GM18909 (cell line): ENCODE measurements around the gene DIP2B.
"Not testable (repeated sequence)": the region's sequence is repeated elsewhere in the genome, so short reads cannot be mapped to it uniquely, and the experiment has no call there.

Experiments
- ATAC-seq: cut with Tn5 transposase; IDR thresholded peaks from one replicate; pipeline ENCODE4 v1.9.1; 2021; ENCODE audit warnings: mild to moderate bottlenecking; ENCODE audit not compliant: unreplicated experiment, poor library complexity

DIP2B gene

DNA sequence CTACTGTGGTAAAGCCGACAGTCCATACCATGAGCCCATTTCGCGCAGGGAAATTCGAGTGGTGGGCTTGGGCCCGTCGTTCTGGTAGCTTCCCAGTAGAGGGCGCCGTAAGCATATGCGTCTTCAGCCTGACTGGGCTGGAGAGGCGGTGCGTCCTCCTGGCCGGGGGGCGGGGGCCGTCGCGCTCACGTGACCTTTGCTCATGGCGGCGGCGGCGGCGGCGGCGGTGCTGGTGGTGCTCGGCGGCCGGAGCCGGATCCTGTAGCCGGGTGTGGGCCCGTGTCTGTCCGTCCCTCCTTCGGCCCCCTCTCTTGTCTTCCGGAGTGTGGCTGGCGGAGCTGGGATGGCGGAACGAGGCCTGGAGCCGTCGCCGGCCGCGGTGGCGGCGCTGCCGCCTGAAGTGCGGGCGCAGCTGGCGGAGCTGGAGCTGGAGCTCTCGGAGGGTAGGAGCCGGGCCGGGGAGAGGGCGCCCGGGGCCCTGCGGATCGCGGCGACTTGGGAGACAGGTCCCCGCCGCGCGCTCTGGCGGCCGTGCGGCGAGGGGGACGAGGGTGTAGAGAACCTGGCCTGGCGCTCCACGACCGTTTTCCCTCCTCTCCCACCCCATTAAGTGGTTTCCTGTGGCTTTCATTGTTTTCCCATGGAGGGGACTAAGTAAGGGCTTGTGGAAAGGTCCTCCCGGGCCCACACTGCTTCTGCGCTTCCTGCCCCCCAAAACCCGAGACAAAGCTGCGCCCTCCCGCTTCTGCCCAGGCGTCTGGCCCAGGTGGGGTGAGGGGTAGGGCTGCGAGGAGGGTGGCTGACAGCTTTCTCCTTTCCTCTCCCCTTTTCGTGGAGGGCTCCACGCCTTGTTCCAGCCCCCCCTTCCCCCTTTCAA, at the start of gene DIP2B:
TSS of gene DIP2B (plus strand) at position 188 of the 877 bp plus-strand sequence. CDS start at position 344, 156 bp downstream.
- ATAC-seq: peak; percentile 82

- no peak for ATAC-seq
These were observed 46.2 kb upstream of the DIP2B start for GRCh38 chr12:50458606-50459005.

GRCh38 chr12:50467439-50467838, 37.3 kb upstream of the DIP2B start:
- no peak for ATAC-seq

GRCh38 chr12:50477241-50477832, 27.4 kb upstream of the DIP2B start:
- no peak for ATAC-seq

- no peak for ATAC-seq
These were observed 22.2 kb upstream of the DIP2B start for GRCh38 chr12:50482571-50482970.

DNA sequence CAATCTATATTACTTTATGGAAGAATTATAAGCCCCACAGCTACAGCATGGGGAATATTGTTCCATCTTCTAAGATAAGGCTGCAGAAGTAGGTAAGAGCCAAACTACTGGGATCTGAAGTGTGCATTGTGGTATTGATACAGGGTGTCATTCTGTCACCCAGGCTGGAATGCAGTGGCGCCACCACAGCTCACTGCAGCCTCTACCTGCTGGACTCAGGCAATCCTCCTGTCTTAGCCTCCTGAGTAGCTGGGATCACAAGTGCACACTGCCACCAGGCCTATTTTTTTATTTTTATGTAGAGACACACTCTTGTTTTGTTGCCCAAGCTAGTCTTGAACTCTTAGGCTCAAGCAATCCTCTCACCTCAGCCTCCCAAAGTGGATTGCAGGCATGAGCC, 21.3 kb upstream of the DIP2B start:
- no peak for ATAC-seq

DNA sequence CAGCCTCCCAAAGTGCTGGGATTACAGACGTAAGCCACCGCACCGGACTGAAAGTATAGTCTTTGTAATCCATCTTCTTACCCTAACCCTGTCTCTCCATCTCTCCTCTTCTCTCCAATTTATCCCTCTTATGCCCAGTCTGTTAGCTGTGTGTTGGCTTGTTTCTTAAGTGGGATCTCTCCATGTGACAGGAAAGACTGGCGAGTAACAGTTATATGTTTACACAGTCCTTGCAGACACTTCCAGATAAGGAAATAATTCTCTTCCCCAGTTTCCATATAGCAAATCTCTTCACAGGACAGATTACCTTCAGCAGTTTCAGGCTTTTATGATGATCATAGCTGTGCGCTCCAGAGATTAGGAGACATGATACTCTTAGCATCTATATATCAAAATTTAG, 16.0 kb upstream of the DIP2B start:
- no peak for ATAC-seq

DNA sequence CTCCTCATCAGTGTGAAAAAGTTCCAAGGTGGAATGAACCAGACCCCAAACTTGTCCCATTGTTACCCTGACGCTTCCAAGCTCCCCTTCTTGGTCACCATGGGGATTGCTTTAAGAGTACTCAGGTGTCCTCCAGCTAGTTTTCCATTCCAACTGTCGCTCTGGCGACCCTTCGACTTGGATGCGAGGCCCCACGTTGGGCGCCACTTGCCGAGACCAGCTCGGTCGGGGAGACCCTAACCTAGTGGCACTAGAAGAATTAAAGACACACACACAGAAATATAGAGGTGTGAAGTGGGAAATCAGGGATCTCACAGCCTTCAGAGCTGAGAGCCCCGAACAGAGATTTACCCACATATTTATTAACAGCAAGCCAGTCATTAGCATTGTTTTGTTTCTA, 6.7 kb upstream of the DIP2B start:
- not testable (repeated sequence) for ATAC-seq

GRCh38 chr12:50505675-50506530, 1.1 kb downstream of the DIP2B start:
- ATAC-seq: peak; percentile 5

DNA sequence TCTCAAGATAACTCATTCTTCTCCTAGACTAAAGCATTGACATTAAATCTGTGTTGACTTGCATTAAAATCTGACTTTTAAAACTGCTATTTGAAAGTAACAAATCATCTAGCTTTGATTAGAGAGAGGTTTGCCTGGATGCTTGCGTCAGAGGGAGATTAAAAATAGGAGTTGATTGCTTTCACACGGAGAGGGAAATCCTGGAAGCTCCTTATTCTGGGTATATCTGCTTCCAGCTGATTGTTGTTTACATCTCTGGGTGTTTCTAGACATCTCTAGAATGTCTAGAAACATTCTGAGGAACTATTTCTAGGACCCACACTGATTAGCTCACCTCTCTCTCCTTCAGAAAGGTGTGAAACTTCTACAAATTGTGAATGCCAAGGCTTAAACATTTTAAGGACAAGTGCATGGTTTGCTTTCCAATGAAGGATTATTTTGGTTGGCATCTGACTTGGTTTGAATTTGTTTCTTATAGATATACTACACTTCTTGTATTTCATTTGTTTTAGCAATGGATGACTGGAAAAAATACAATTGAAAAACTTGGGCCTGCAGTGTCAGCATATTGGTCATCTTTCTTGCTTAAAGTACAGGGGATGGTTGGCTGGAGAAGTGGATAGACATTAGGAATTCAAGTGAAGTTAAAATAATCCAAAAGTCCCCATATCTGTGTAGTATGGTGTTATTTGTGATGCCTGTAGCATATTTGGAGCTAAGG, 2.1 kb downstream of the DIP2B start:
- ATAC-seq: no peak

DNA sequence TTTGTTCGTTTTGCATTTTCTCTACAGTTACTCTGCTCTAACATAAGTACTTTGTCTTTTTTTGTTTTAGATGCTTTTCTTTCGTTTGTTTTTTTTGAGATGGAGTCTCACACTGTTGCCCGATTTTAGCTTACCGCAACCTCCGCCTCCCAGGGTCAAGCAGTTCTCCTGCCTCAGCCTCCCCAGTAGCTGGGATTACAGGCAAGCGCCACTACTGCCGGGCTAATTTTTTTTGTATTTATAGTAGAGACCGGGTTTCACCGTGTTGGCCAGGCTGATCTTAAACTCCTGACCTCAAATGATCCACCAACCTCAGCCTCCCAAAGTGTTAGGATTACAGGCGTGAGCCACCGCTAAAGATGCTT, 2.7 kb downstream of the DIP2B start:
- ATAC-seq: no peak

- no peak for ATAC-seq
These were observed 3.1 kb downstream of the DIP2B start for GRCh38 chr12:50507930-50508329.

GRCh38 chr12:50508414-50508813, 3.6 kb downstream of the DIP2B start:
- no peak for ATAC-seq

DNA sequence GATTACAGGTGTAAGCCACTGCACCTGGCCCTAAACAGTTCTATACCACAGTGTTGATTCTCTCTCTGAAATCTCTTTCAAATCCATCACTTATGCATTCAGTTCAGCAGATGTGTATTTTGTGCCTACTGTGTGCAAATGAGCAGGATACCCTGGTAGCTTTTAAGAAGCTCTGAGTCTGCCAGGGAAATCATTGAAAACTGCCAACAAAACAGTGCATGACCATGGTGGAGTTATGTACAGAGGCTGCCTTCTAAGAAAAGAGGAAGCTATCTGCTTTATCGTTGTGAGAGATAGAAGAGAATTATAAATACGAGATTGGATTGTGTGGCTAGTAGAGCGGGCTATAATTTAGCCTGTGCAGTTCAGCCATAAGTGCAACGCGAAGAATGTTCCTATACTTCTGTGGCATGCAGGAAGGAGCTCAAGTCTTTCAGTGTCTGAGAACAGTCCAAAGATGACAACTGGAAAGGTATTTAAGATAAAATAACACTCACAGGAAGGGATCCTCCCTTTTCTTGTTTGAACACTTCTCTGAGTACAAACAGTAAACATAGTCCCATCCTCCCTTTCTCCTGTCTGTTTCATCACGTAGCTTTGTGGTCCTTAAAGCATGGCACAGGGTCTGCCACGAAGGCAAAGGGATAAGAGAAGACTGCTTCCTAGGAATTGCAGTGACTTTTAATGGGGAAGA, 4.3 kb downstream of the DIP2B start:
- ATAC-seq: no peak

DNA sequence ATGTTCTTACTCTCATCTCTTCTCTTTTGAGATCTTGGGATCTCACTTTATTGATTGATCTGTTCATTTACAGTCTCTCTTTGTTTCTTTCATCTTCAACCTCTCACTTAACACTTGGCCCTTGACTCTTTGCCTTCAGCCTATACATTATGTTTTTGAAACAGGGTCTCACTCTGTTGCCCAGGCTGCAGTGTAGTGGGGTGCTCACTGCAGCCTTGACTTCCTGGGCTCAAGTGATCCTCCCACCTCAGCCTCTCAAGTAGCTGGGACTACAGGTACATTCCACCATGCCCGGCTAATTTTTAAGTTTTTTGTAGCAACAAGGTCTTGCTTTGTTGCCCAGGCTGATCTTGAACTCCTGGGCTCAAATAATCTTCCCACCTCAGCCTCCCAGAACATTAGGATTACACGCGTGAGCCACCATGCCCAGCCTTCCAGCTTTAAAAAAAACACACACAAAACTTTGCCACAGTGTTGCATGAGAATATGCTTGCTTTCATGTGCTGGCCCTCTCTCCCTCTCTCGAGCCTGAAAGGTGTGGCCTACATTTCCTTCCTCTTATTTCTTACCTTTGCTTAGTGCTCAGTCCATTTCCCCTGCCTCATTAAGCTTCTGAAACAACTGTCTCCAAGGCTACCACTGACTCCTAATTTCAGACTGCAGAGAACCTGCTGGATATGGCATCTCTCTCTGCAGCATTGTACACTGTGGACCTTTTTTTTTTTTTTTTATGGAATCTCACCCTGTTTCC, 9.9 kb downstream of the DIP2B start:
- ATAC-seq: no peak

DNA sequence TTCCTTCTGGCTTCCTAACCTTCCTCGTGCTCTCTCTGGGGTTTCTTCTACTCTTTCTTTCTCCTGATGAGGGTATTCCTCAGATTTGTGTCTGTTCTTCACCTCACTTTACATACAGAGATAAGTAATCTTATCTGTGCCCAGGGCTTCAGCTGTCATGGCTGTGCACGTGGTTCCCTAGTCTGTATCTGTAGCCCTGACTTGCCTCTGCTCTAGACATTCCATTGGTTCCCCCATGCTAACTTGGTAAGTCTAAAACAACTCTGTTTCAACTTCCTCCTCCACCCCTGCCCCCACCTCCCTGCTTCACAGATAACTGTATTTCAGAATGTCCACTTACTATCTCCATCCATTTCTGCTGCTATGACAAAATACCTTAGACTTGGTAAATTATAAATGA, 10.8 kb downstream of the DIP2B start:
- ATAC-seq: no peak

GRCh38 chr12:50517421-50518048, 12.8 kb downstream of the DIP2B start:
- ATAC-seq: peak; percentile 71

GRCh38 chr12:50518090-50518489, 13.3 kb downstream of the DIP2B start:
- ATAC-seq: no peak

- ATAC-seq: no peak
These were observed 14.6 kb downstream of the DIP2B start for GRCh38 chr12:50519353-50519752.
